ENCODE data around the gene CRTC1. TPM values are rescaled to one million over a fixed set of nuclear protein-coding genes. Genes with fewer than 3 reads are reported as not detected.

CRTC1 gene
- polyA plus RNA-seq, 12 donors = 9.8 to 29.3 (median 11.7) TPM; not detected in 1

DNA sequence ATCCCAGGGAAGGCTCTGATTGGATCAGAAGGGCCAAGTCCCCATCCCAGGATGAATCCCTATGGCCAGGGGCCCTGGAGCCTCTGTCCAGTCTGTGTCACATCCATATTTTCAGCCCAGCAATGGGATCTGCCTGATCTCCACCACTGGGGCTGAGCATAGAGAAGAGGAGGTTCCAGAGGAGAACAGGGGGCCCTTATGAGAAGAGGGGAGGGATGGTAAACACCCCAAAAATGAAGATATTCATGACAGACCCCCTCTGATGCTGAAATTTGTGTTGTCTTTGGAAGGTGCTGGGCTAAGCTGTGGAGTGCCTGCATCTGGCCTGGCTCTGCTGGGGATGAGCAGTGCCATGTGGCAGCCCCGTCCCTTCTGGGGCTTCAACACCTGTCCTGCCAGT lies 32.2 kb upstream of the CRTC1 start:
- no peak for DNase-seq

DNA sequence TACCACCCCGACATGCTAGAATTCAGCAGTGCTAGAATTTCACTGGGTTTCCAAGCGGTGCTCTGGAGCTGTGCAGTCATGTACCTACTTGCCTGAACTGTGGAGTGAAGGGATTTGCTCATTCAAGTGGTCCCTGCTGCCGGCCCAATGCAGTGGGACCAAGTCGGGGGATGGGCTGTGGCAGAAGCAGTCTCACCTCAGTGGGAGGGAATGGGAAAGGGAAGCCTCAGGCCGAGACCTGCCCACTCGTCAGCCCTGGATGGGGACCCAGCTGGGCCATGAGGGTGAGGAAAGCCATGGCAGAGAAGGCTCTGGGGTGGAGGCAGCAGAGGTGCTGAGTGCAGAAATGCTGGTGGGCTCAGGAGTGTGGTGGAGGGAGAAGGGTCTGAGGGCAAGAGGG lies 31.7 kb upstream of the CRTC1 start:
- DNase-seq = no peak

DNA sequence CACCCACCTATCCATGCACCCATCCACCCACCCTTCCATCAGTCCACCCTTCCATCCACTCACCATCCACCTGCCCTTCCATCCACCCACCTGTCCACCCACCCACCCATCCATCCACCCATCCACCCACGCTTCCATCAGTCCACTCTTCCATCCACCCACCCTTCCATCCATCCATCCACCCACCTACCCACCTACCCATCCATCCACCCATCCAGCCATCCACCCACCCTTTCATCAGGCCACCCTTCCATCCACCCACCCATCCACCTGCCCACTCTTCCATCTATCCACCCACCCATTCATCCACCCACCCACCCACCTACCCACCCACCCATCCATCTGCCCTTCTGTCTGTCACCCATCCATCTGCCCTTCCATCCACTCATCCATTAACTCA lies 29.6 kb upstream of the CRTC1 start:
- DNase-seq = no peak

DNA sequence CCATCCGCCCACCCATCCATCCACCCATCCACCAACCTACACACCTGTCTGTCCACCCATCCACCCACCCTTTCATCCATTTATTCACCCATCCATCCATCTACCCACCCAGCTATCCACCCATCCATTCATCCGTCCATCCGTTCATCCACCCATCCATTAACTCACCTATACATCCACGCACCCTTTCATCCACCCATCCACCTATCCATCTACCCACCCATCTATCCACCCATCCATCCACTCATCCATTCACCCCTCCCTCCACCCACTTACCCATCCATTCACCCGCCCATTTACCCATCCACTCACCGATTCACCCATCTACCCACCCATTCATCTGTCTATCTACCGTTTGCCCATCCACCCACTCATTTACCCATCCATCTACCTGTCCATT lies 29.0 kb upstream of the CRTC1 start:
- no peak for DNase-seq

DNA sequence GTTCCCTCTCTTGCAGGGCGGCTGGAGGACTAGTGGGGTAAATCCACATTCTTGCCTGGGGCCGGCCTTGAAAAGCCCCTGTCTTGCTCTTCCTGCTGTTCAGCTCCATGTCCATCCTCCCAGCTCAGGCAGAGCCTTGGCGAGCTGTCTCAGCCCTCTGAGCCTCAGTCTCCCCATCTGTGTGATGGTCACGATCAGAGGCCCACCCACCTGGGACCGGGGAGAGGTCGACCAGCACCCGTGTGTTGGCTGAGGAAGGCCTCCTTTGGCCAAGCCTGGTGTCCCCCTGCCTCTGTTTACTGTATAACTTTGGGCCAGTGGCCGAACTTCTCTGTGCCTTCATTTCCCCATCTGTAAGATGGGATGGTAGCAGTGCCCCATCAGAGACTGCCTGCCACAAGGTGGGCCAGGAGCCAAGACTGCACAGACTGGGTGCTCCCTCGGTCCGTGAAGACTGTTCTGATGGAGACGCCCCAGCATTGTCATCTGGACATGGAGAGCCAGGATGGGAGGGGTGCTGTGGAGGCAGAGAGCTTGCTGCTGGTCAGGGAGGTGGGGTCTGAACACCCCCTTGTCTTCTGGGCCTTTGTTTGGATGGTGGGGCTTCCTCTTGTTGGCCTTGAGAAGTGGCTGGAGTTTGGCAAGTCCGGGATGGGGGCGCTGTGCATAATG lies 28.2 kb upstream of the CRTC1 start:
- DNase-seq = no peak

DNA sequence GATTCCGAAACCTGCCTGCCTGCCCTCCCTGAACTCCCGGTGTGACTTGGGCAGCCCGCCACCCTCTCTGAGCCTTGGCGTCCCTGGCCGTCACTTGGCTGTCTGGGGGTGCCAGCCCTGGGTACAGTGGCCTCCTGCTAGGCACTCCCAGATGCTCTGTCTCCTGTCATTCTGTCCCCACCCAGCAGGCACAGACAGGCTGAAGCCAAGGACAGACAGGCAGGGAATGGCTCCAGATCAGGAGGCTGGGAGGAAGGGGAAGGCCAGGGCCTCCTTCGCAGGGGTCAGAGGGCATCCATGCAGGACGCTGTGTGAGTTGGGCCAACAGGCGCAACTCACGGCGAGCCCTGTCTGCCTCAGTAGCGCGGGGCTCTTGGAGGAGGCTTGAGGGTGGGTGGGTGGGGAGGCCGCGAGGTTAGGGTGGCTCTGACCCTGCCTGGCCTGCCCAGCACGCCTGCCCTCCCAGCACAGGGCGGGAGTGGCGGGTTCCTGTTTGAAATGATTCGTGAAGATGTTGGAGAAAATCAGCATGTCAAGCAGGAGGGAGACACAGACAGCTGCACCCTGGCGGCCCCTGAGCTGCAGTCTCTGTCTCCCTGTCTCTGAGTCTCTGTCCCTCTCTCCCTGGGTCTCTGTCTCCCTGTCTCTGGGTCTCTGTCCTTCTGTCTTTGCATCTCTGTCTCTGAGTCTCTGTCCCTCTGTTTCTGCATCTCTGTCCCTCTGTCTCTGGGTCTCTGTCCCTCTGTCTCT lies 27.0 kb upstream of the CRTC1 start:
- no peak for DNase-seq

DNA sequence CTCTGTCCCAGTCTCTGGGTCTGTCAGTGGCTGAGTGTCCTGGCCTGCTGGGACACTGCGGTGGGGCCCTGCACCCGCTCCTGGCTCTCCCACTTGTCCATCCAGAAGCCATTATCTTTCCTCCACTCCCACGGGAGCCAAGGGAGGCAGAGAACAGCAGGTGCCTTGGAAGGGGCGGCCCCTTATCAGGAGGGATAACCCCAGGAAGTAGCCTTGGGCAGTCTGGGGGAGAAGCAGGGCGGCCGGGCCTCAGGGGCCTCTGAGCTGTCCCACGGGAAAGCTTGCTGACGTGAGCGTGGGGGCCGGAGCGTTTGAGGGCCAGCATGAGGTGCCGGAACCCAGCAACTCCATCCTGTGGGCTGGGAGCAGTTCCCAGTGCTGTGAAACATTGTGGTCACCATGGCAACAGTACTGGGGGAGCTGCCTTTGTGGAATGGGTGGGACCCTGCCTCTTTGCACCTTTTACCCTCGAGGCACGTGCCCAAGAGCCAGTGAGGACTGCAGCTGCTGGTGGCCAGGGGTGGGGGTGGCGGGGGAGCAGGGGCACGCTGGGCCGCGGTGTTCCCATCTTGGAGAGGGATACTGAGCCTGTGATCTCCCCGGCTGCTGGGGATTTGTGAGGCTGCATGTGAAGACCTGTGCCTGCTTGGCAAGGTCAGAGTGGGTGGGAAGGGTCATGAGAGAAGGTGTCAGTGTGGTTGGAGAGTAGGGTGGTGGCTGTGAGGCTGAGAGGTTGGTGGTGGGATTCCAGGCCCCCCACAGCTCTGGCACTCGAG lies 25.7 kb upstream of the CRTC1 start:
- DNase-seq = no peak

DNA sequence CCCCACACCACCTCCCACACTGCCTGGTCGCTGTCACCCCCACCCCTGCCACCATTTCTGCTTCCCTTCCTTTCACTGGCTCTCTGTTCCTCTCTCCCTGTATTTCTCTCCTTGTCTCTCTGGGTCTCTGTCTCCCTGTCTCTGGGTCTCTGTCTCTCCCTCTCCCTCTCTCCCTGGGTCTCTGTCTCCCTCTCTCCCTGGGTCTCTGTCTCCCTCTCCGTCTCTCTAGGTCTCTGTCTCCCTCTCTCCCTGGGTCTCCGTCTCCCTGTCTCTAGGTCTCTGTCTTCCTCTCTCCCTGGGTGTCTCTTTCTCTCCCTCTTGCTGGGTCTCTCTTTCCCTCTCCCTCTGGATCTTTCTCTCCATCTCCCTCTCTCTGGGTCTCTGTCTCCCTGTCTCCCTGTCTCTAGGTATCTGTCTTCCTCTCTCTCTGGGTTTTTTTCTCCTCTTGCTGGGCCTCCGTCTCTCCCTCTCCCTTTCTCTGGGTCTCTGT lies 25.1 kb upstream of the CRTC1 start:
- no peak for DNase-seq

DNA sequence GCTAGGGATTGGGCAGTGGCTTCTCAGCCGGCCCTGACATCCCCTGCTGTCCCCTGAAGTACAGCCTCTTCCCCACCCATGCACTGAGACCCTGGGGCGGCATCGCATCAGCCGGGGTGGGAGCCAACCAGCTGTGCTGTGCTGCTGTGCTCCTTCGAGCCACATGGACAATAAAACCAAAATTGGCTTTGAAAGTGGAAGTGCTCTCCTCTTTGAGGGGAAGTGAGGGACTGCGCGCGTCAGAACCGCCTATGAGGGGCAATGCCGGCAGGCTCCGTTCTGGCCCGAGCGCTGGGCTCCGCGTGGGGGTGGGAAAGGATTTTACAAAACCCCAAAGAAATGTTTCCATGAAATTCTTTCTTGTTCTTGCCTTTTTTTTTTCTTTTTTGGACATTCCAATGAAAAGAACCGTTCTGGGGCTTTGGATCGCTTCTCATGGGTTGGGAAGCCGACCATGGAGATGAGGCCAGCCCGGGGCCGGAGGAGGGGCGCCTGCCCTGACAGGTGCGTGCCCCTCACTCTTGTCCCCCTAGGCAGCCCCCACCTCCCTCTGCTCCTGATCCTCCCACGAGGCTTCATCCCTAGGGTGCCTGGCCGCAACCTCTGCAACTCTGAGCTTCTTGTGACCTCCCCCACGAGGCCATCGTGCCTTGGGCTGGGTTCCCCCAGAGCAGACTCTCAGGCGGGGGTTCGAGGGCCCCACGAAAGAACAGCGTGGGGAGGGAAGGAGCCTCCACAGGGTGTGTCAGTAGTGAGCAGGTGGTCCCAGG lies 24.0 kb upstream of the CRTC1 start:
- DNase-seq = peak; percentile 71

DNA sequence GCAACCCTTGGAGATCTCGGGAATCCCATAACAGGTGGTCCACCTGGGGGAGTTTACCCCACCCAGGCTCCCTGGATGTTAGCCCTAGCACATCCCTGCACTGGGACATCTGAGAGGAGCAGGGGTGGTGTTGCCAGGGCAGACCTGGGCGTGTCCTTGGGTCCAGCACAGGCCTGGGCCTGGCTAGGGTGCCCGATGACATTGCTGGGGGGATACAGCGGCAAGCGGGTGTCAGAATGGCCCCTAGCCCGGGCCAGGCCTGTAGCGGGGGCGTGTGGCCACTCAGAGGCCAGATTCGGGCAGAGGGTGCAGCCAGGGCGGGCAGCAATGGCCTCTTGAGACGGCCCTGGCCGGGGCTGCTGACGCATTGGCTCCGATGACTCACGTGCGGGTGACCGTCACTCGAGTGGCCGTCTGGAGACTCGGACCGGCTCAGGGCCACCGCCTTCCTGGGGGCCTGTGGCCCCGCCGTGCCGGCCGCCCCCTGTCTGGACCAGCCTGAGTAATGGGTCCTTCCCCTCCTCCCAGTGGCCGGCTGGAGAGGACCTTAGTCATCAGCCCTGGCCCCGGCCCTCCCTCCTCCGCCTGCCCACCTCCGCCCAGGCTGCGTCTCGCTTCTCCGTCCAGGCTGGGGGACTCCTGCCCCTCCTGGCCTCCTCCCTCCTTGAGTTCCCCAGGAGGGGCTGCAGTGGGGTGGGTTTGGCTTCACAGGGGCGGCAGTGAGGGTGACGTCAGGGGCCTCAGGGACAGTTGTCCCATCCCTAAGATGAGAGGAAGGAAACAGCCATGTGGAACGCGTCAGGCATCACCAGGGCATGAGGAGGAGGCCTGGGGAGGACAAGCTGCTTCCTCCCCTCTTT lies 23.2 kb upstream of the CRTC1 start:
- DNase-seq = no peak

DNA sequence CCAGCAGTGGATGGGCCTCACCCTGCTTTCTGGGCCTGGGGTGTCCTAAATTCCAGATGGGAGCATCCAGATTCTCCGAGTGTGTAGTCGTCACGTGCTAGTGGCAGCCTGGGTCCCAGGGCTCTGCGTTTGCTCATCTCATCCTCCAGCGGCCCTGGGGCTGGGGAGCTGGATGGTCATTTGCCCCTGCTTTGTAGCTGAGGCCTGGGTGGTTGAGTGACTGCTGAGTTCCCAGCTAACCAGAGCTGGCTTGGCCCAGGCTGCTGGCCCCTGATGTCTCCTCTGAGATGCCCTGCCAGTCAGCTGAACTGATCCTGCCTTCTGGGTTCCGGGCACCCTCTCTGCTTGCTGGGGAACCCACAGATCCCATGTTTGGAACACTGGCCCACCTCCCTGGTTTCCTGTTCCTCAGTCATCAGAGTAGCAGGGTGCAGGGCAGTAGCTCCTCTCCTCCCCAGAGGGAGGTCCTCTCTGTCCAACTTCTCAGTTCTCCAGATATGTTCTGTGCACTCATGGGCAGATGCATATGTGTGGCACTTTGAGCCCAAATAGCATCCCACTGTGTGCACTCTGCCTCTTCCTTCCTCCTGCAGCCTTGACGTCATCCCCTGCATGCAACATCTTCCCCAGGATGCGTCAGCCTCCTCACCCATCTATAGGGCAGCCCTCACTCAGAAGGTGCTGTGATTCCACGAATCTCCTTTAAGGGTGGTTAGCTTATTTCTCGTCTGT lies 22.4 kb upstream of the CRTC1 start:
- DNase-seq = no peak

DNA sequence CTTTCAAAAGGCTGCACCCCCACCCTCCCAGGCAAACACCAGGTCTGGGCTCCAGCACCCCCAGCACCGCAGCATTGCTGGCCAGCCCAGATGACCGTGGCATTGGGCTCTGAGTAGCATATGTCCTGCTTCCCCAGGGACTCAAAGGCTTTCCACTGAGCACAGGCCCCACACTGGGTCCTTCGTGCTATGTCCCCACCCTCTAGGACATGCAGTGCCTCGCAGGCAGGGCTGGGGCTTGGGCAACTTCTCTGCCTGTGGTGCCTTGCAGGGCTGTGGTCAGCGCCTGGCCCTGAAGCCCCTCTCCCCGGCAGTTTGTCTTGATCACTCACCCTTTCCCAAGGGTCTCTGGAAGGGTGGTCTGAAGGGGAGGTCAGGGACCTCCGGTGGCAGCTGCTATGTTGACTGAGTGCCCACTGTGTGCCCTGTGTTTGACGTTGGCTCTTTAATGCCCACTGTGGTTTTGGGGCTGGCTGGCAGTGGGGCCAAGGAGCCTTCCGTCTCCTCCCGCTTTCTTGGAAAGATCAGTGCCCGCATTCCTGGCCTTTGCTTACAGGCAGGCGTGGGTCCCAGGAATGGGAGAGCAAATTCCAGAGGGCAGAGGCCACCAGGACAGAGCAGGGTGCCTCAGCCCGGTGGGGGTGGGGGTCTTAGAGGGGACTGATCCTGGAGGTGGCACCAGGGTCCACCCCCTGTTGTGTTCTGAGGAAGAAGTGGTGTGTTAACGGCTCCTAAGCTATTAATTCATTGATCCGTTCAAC lies 20.3 kb upstream of the CRTC1 start:
- no peak for DNase-seq

DNA sequence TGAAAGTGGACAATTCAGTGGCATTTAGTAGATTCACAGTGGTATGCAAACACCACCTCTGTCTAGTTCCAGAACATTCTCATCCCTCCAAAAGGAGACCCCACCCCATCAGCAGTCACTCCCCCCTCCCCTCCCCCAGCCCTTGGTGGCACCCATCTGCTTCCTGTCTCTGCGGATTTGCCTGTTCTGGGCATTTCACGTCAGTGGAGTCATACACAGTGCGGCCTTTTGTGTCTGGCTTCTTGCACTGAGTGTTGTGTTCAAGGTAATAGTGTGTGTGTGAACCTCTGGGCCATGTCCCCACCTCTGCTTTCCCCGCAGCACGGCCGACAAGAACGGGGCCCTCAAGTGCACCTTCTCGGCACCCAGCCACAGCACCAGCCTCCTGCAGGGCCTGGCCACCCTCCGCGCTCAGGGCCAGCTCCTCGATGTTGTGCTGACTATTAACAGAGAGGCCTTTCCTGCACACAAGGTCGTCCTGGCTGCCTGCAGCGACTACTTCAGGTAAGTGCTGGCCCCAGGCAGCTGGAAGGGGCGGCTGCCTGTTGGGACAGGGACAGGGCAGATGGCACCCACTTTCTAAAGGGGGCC lies 19.4 kb upstream of the CRTC1 start:
- no peak for DNase-seq

DNA sequence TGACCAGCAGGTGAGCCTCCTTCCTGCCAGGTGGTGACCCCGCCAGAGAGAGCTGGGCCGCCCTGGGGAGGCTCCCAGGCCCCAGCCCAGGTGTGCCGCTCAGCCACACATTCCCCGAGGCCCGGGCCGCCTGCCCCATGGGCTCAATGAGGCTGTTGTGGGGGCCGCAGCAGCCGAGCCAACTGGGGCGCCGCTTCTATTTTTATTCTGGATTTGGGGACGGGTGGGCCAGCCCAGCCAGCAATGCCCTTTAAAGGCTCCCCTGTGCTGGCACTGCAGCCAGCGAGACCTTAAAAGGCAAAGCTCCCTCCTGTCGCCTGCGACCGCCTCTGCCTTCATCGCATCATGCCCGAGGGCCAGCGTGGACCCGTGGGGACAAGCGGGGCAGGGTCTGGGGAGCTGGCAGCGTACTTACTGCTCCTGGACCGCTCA lies 17.7 kb upstream of the CRTC1 start:
- DNase-seq = no peak

DNA sequence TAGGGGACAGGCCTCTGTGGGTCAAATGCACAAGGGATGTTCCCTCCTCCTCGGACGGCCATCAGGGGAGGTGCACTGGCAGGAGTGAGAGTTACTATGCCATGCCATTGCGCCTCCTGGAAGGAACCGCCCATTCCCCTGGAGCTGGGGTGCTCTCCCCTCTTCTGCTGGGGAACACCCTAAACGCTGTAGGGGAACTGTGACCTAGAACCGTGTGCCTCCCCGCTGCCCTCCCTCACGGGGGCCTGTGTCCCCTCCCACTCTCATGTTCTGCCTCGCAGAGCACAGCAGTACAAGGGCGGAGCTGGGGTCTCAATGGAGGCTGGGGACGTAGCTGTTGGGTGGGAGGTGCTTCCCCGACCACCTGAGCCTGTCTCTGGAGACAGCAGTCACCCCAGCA lies 17.2 kb upstream of the CRTC1 start:
- DNase-seq = no peak

DNA sequence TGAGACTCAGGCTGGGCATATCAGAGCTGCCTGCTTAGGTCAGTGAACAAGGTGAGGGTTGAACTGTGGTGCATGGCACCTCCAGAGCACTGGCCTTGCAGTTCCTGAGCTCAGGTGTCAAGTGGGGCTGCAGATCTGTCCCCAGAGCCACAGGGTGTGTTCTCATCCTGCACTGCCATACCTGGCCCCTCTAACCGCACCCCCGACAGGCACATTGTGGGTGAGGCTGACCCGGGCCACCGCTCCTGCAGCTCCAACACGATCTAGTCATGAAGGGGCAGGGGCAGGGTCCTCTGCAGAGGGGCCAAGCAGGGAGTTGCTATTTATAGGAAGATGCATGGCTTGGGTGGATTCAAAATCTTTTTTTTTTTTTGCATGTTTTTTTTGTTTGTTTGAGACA lies 16.7 kb upstream of the CRTC1 start:
- no peak for DNase-seq

DNA sequence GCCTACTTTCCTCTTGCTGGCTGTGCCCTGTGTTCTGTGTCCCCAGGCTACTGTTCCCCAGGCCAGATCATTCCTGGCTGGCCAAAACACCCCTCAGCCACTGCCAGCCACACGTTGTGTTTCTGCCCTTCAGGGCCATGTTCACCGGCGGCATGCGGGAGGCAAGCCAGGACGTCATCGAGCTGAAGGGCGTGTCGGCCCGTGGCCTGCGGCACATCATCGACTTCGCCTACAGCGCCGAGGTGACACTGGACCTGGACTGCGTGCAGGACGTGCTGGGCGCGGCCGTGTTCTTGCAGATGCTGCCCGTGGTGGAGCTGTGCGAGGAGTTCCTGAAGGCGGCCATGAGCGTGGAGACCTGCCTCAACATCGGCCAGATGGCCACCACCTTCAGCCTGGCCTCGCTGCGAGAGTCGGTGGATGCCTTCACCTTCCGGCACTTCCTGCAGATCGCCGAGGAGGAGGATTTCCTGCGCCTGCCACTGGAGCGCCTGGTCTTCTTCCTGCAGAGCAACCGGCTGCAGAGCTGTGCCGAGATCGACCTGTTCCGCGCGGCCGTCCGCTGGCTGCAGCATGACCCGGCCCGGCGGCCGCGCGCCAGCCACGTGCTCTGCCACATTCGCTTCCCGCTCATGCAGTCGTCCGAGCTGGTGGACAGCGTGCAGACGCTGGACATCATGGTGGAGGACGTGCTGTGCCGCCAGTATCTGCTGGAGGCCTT lies 15.8 kb upstream of the CRTC1 start:
- DNase-seq = no peak

DNA sequence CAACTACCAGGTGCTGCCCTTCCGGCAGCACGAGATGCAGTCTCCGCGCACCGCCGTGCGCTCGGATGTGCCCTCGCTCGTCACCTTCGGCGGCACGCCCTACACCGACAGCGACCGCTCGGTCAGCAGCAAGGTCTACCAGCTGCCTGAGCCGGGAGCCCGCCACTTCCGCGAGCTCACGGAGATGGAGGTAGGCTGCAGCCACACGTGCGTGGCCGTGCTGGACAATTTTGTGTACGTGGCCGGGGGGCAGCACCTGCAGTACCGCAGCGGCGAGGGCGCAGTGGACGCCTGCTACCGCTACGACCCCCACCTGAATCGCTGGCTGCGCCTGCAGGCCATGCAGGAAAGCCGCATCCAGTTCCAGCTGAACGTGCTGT lies 15.2 kb upstream of the CRTC1 start:
- no peak for DNase-seq

All from muscle of arm (tissue), 12 donors.